Psoas muscle (tissue), 8 donors: ENCODE data around the gene DNAH3. TPM values are rescaled to one million over a fixed set of nuclear protein-coding genes. Genes with fewer than 3 reads are reported as not detected.

Experiments used
- ATAC-seq, 4 donors: fragments of 200-7000 bp; cut with Tn5 transposase; one replicate each; pipeline ENCODE4 v1.9.1; 2020; ENCODE audit warnings: moderate library complexity in 3 of 4, mild to moderate bottlenecking in 2 of 4
- DNase-seq, 2 donors: peaks; one replicate each; pipeline ENCODE4 v3.0.0-alpha.2; 2020
- H3K27ac ChIP-seq: fragments of 200-600 bp; one replicate; pipeline ENCODE4 v1.8.0; 2022
- H3K27me3 ChIP-seq, 3 donors: fragments of 200-600 bp in 1 of 3; one replicate each; pipeline versions ENCODE4 v1.6.1 to v1.8.0; 2013 to 2022; ENCODE audit warnings: low read length in 2 of 3, mild to moderate bottlenecking in 2 of 3, moderate library complexity in 1 of 3; ENCODE audit not compliant: insufficient read depth in 3 of 3
- H3K36me3 ChIP-seq, 2 donors: fragments of 200-600 bp in 1 of 2; one replicate each; pipeline versions ENCODE4 v1.6.1 to v1.8.0; 2013 to 2022; ENCODE audit warnings: low read depth in 1 of 2, mild to moderate bottlenecking in 1 of 2, moderate library complexity in 1 of 2; ENCODE audit not compliant: insufficient read depth in 1 of 2
- H3K4me1 ChIP-seq: fragments of 200-600 bp; one replicate; pipeline ENCODE4 v1.8.0; 2022
- H3K4me3 ChIP-seq: fragments of 200-600 bp; one replicate; pipeline ENCODE4 v1.8.0; 2022; ENCODE audit warnings: mild to moderate bottlenecking
- H3K9me3 ChIP-seq: fragments of 200-600 bp; one replicate; pipeline ENCODE4 v1.8.0; 2022
- CTCF ChIP-seq: fragments of 200-600 bp; IDR thresholded peaks from one replicate; pipeline ENCODE4 v1.8.0; 2022; ENCODE audit warnings: antibody characterized with exemption
- WGBS, 3 donors: extraction: QIAGEN DNeasy Blood & Tissue Kit; methylation state at CpG; one replicate each; pipeline versions ENCODE4 v1.1.6 to v1.1.7; 2013; 5-methylcytosine and 5-hydroxymethylcytosine counted together
- intact Hi-C, 2 donors: fragments of 100-400 bp; cut with DNase I; formaldehyde crosslinking; loops; one replicate each; pipeline versions ENCODE4 v1.11.0 to v1.14.2; 2022
- polyA plus RNA-seq, 3 donors: library from polyadenylated mRNA; stranded (reverse); fragments of 200-250 nt; gene quantifications; one replicate each; pipeline ENCODE4 v1.2.3, GENCODE V29; 2013
- total RNA-seq, 4 donors: library from RNA; stranded (reverse); fragmentation: NEBNext Ultra II Directional in 2 of 4; extraction: Animal tissue kit (Norgen Biotek cat#: 25700) in 2 of 4; gene quantifications; one replicate each; pipeline versions ENCODE4 v1.2.1 to v1.2.4, GENCODE V29; 2021 to 2023
- donor health status: healthy with polysubstance abuse.
- donor health status: DM: no; HTN: no; CAD: no; lungs with moderate emphysema.
- donor health status: Bipolar disorder and iron deficiency.
- donor health status: healthy.
- donor health status: DM: yes; HTN: yes; CAD: no.
- donor health status: DM: no; HTN: no; CAD: no.
- donor health status: DM: no; HTN: no; CAD: no.
- donor health status: DM: yes; HTN: yes; CAD: no.

Gene DNAH3
- total and polyA plus RNA-seq, 7 donors = 0.01 to 2.1 (median 0.17) TPM; not detected in 1

GRCh38 chr16:21167929-21168602 lies 17.4 kb upstream of the DNAH3 start:
- 96 to 97% (median 96%) methylated on average over 12 of the region's 12 CpGs for WGBS, 3 donors
- intact Hi-C loops = no loop called here
- Histone ChIP-seq H3K27ac (no peak overlapping the region), H3K36me3 (peaks cover 7 to 64% of the 10 kb centered on the region in 2 donors), H3K27me3 (no peaks in the 10 kb centered on the region), H3K4me1 (peaks cover 10% of the 10 kb centered on the region), H3K4me3 (no peak overlapping the region), H3K9me3 (no peaks in the 10 kb centered on the region)
- TF ChIP-seq CTCF = no peak
- DNase-seq = no peak
- ATAC-seq = no peak

- ATAC-seq (no peak), DNase-seq (no peak)
- Histone ChIP-seq H3K36me3 (peaks cover 3 to 57% of the 10 kb centered on the region in 2 donors), H3K27ac (no peak overlapping the region), H3K27me3 (no peaks in the 10 kb centered on the region), H3K4me3 (no peak overlapping the region), H3K9me3 (no peaks in the 10 kb centered on the region), H3K4me1 (peaks cover 17% of the 10 kb centered on the region)
- intact Hi-C loops = no loop called here
- 89 to 91% (median 90%) methylated on average over 9 of the region's 9 CpGs for WGBS, 3 donors
- no peak for TF ChIP-seq CTCF
Observed at GRCh38 chr16:21167360-21167759, 16.7 kb upstream of the DNAH3 start.

- Histone ChIP-seq H3K36me3 (peaks cover 3 to 49% of the 10 kb centered on the region in 2 donors), H3K27ac (no peak overlapping the region), H3K4me3 (no peak overlapping the region), H3K4me1 (peaks cover 21% of the 10 kb centered on the region), H3K27me3 (no peaks in the 10 kb centered on the region), H3K9me3 (no peaks in the 10 kb centered on the region)
- DNase-seq (no peak), ATAC-seq (no peak)
- intact Hi-C loops = no loop called here
- TF ChIP-seq CTCF = no peak
- 79 to 86% (median 84%) methylated on average over 9 of the region's 9 CpGs for WGBS, 3 donors
Observed at GRCh38 chr16:21166561-21166961, 15.9 kb upstream of the DNAH3 start.

GRCh38 chr16:21164521-21165168 lies 14.0 kb upstream of the DNAH3 start:
- Histone ChIP-seq H3K36me3 (peaks cover 3 to 30% of the 10 kb centered on the region in 2 donors), H3K27ac (no peak overlapping the region), H3K4me3 (no peak overlapping the region), H3K27me3 (no peaks in the 10 kb centered on the region), H3K9me3 (no peaks in the 10 kb centered on the region), H3K4me1 (peaks cover 39% of the 10 kb centered on the region)
- ATAC-seq (no peak), DNase-seq (no peak)
- 92 to 95% (median 93%) methylated on average over 7 of the region's 7 CpGs for WGBS, 3 donors
- no peak for TF ChIP-seq CTCF
- intact Hi-C loops = no loop called here
